ENCODE data around the gene LRRC8E.

DNA sequence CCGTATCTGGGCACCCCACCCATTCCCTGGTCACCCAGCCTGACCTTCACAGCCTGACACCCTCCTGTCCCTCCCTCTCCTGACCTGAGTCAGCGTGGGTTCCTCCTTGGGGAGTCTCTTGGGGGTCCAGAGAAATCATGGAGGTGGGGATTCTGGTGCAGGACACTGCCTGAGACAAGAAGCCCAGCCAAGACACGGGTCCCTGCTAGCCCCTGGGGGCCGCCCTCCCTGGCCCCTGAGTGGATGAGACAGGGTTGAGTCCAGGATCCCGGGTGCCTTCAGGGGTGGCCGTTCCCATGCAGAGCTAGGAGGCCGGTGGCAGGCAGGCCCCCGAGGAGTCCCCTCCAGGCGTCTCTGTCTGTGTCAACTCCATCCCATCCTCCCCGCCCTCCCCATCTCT is 17.0 kb downstream of the LRRC8E start:
- TF ChIP-seq EZH2 (IDR thresholded peaks at IDR 0.05; ENCODE audit: low read depth, low read length, severe bottlenecking) = no peak
- TF ChIP-seq JUND (IDR thresholded peaks at IDR 0.05; ENCODE audit: low read length) = no peak
- no peak for TF ChIP-seq YY1 (IDR thresholded peaks at IDR 0.05; ENCODE audit: low read depth, low read length)
- no peak for TF ChIP-seq SAP30 (IDR thresholded peaks at IDR 0.05; ENCODE audit: insufficient read depth, insufficient replicate concordance, low read length)
- no peak for TF ChIP-seq POLR2A (IDR thresholded peaks at IDR 0.05; ENCODE audit: control extremely low read depth in 1 of 2, low read depth in 2 of 2, low read length in 2 of 2)
- TF ChIP-seq POLR2AphosphoS5 (IDR thresholded peaks at IDR 0.05; ENCODE audit: low read depth, low read length) = no peak
- TF ChIP-seq, protein P1, sequence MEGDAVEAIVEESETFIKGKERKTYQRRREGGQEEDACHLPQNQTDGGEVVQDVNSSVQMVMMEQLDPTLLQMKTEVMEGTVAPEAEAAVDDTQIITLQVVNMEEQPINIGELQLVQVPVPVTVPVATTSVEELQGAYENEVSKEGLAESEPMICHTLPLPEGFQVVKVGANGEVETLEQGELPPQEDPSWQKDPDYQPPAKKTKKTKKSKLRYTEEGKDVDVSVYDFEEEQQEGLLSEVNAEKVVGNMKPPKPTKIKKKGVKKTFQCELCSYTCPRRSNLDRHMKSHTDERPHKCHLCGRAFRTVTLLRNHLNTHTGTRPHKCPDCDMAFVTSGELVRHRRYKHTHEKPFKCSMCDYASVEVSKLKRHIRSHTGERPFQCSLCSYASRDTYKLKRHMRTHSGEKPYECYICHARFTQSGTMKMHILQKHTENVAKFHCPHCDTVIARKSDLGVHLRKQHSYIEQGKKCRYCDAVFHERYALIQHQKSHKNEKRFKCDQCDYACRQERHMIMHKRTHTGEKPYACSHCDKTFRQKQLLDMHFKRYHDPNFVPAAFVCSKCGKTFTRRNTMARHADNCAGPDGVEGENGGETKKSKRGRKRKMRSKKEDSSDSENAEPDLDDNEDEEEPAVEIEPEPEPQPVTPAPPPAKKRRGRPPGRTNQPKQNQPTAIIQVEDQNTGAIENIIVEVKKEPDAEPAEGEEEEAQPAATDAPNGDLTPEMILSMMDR (IDR thresholded peaks at IDR 0.05; ENCODE audit: control extremely low read depth in 1 of 3, insufficient read depth in 1 of 3, low read depth in 1 of 3, low read length in 3 of 3) = no peak
- no peak for TF ChIP-seq SRF (IDR thresholded peaks at IDR 0.05; ENCODE audit: low read depth, low read length)

Data from H1 (cell line).